ENCODE results near the gene ACVR2A.

- TF ChIP-seq CTCF (IDR thresholded peaks at IDR 0.05; ENCODE audit: low read depth, low read length) (no peak), EZH2phosphoT487 (IDR thresholded peaks at IDR 0.05; ENCODE audit: low read depth) (no peak)
These were observed 662 bp downstream of the ACVR2A start for GRCh38 chr2:147845411-147845971.

Data from OCI-LY3 (cell line).